NCI-H446 treated with DMSO at 0.1 percent for 48 hours (cell line): Measurements from ENCODE around the gene PRXL2A.
"Not testable (repeated sequence)": the region's sequence is repeated elsewhere in the genome, so short reads cannot be mapped to it uniquely, and the experiment has no call there.

Source experiments
- DNase-seq: peaks from one replicate; lab custom pipeline; 2025; lab: John Stamatoyannopoulos, UW

Gene PRXL2A

GRCh38 chr10:80411681-80412220, 3.4 kb downstream of the PRXL2A start:
- DNase-seq, result no peak

GRCh38 chr10:80412486-80412885, 4.1 kb downstream of the PRXL2A start:
- DNase-seq, result no peak

GRCh38 chr10:80413271-80413996, 5.1 kb downstream of the PRXL2A start:
- DNase-seq, result peak; percentile 44

- no peak for DNase-seq
Measured at GRCh38 chr10:80414142-80414895, 6.0 kb downstream of the PRXL2A start.

- DNase-seq, result no peak
Measured at GRCh38 chr10:80415734-80416478, 7.6 kb downstream of the PRXL2A start.

GRCh38 chr10:80416479-80417098, 8.2 kb downstream of the PRXL2A start:
- DNase-seq, result no peak

- DNase-seq, result not testable (repeated sequence)
Measured at GRCh38 chr10:80417256-80417655, 8.9 kb downstream of the PRXL2A start.

- DNase-seq, result no peak
Measured at GRCh38 chr10:80421050-80421706, 12.8 kb downstream of the PRXL2A start.

GRCh38 chr10:80421707-80422536, 13.6 kb downstream of the PRXL2A start:
- no peak for DNase-seq

GRCh38 chr10:80425901-80426300, 17.6 kb downstream of the PRXL2A start:
- no peak for DNase-seq

- no peak for DNase-seq
Measured at GRCh38 chr10:80427541-80427940, 19.2 kb downstream of the PRXL2A start.

GRCh38 chr10:80429521-80429973, 21.2 kb downstream of the PRXL2A start:
- DNase-seq, result no peak

GRCh38 chr10:80433134-80433533, 24.8 kb downstream of the PRXL2A start:
- no peak for DNase-seq

GRCh38 chr10:80436446-80437098, 28.2 kb downstream of the PRXL2A start:
- no peak for DNase-seq

- no peak for DNase-seq
Measured at GRCh38 chr10:80437227-80437626, 28.9 kb downstream of the PRXL2A start.

GRCh38 chr10:80441831-80442230, 33.5 kb downstream of the PRXL2A start:
- DNase-seq, result no peak

- no peak for DNase-seq
Measured at GRCh38 chr10:80442879-80443278, 34.5 kb downstream of the PRXL2A start.

- DNase-seq, result peak; percentile 33
Measured at GRCh38 chr10:80443531-80443974, 35.2 kb downstream of the PRXL2A start.

GRCh38 chr10:80444124-80444523, 35.8 kb downstream of the PRXL2A start:
- DNase-seq, result no peak
